Measurements from ENCODE around the gene ZNF784.

Gene ZNF784

GRCh38 chr19:55655648-55656040, 31.3 kb upstream of the ZNF784 start:
- DNase-seq = no peak

- DNase-seq = peak; percentile 97
Measured at GRCh38 chr19:55654868-55655647, 30.7 kb upstream of the ZNF784 start, which contains the start of gene U2AF2. Gene U2AF2, plus strand, starts transcription at chr19:55655035. Its CDS starts 70 bp downstream, at chr19:55655105.

- DNase-seq = peak; percentile 99
Measured at GRCh38 chr19:55654323-55654867, 30.0 kb upstream of the ZNF784 start.

- peak; percentile 98 for DNase-seq
Measured at GRCh38 chr19:55653651-55654322, 29.4 kb upstream of the ZNF784 start.

- DNase-seq = no peak
Measured at GRCh38 chr19:55652311-55653128, 28.2 kb upstream of the ZNF784 start.

- DNase-seq = no peak
Measured at GRCh38 chr19:55651236-55651635, 26.9 kb upstream of the ZNF784 start.

GRCh38 chr19:55650602-55651230, 26.4 kb upstream of the ZNF784 start:
- no peak for DNase-seq

GRCh38 chr19:55650126-55650557, 25.8 kb upstream of the ZNF784 start:
- DNase-seq = no peak

- no peak for DNase-seq
Measured at GRCh38 chr19:55649268-55650125, 25.1 kb upstream of the ZNF784 start.

GRCh38 chr19:55648585-55649267, 24.4 kb upstream of the ZNF784 start:
- no peak for DNase-seq

GRCh38 chr19:55647732-55648584, 23.6 kb upstream of the ZNF784 start, which contains the start of gene CCDC106:
Gene CCDC106, plus strand, starts transcription at chr19:55648212. Its CDS starts 835 bp downstream, at chr19:55649047.
- DNase-seq = peak; percentile 55

GRCh38 chr19:55646889-55647731, 22.7 kb upstream of the ZNF784 start:
- no peak for DNase-seq

- no peak for DNase-seq
Measured at GRCh38 chr19:55645512-55645881, 21.1 kb upstream of the ZNF784 start.

- no peak for DNase-seq
Measured at GRCh38 chr19:55644842-55645511, 20.6 kb upstream of the ZNF784 start.

- DNase-seq = no peak
Measured at GRCh38 chr19:55644191-55644833, 19.9 kb upstream of the ZNF784 start.

- DNase-seq = no peak
Measured at GRCh38 chr19:55643887-55644176, 19.5 kb upstream of the ZNF784 start.

- DNase-seq = peak; percentile 91
Measured at GRCh38 chr19:55643003-55643886, 18.9 kb upstream of the ZNF784 start, which contains the start of gene ZNF581. Gene ZNF581, plus strand, starts transcription at chr19:55643649. Its CDS starts 923 bp downstream, at chr19:55644572.

All from activated CD4-positive, alpha-beta T cell treated with anti-CD3 and anti-CD28 coated beads for 48 hours (primary cell).